Heart right ventricle (tissue), 16 donors: Measurements from ENCODE around the gene TET2. TPM values are rescaled to one million over a fixed set of nuclear protein-coding genes. Genes with fewer than 3 reads are reported as not detected.

Experiments used
- ATAC-seq, 8 donors: fragments of 200-7000 bp; cut with Tn5 transposase; one replicate each; pipeline ENCODE4 v1.9.1; 2020; ENCODE audit warnings: mild to moderate bottlenecking in 8 of 8, moderate library complexity in 8 of 8, moderate number of reproducible peaks in 1 of 8
- DNase-seq, 2 donors: peaks; one replicate each; pipeline ENCODE4 v3.0.0-alpha.2; 2020
- H3K27ac ChIP-seq, 10 donors: fragments of 200-600 bp; sonication (generic) in 2 of 10; one replicate each; pipeline versions ENCODE4 v1.5.0 to v1.8.0; 2020 to 2022; ENCODE audit warnings: mild to moderate bottlenecking in 3 of 10
- H3K27me3 ChIP-seq, 7 donors: fragments of 200-600 bp; one replicate each; pipeline ENCODE4 v1.8.0; 2021 to 2022; ENCODE audit warnings: mild to moderate bottlenecking in 2 of 7
- H3K36me3 ChIP-seq, 9 donors: fragments of 200-600 bp; sonication (generic) in 1 of 9; one replicate each; pipeline versions ENCODE4 v1.5.0 to v1.8.0; 2020 to 2022; ENCODE audit warnings: mild to moderate bottlenecking in 2 of 9
- H3K4me1 ChIP-seq, 9 donors: fragments of 200-600 bp; sonication (generic) in 1 of 9; one replicate each; pipeline versions ENCODE4 v1.5.0 to v1.8.0; 2020 to 2022; ENCODE audit warnings: mild to moderate bottlenecking in 4 of 9
- H3K4me3 ChIP-seq, 10 donors: fragments of 200-600 bp; sonication (generic) in 2 of 10; one replicate each; pipeline versions ENCODE4 v1.5.0 to v1.8.0; 2020 to 2022; ENCODE audit warnings: mild to moderate bottlenecking in 7 of 10, moderate library complexity in 2 of 10
- H3K9me3 ChIP-seq, 11 donors: fragments of 200-600 bp in 10 of 11; sonication (generic) in 2 of 11; one replicate each; pipeline versions ENCODE4 v1.5.0 to v1.8.0; 2013 to 2022; ENCODE audit warnings: mild to moderate bottlenecking in 2 of 11, control low read depth in 1 of 11, moderate library complexity in 1 of 11
- CTCF ChIP-seq, 9 donors: fragments of 200-600 bp; sonication (generic) in 2 of 9; IDR thresholded peaks; one replicate each; pipeline versions ENCODE4 v1.5.0 to v1.8.0; 2021 to 2022; ENCODE audit warnings: antibody characterized with exemption in 9 of 9, mild to moderate bottlenecking in 5 of 9, moderate library complexity in 1 of 9
- WGBS, 2 donors: extraction: QIAGEN DNeasy Blood & Tissue Kit; methylation state at CpG; one replicate each; pipeline ENCODE4 v1.1.7; 2013; ENCODE audit warnings: inconsistent platforms in 1 of 2; 5-methylcytosine and 5-hydroxymethylcytosine counted together
- intact Hi-C, 10 donors: fragments of 100-400 bp; cut with DNase I; formaldehyde crosslinking; loops; one replicate each; pipeline versions ENCODE4 v1.11.1 to v1.14.2; 2022
- polyA plus RNA-seq, 2 donors: library from polyadenylated mRNA; stranded (reverse); fragments of 200-250 nt; gene quantifications; one replicate each; pipeline ENCODE4 v1.2.3, GENCODE V29; 2013
- total RNA-seq, 10 donors: library from RNA; stranded (reverse); fragmentation: NEBNext Ultra II Directional in 3 of 10; extraction: Animal tissue kit (Norgen Biotek cat#: 25700) in 3 of 10; gene quantifications; one replicate each; pipeline versions ENCODE4 v1.2.1 to v1.2.4, GENCODE V29; 2021 to 2023
- donor health status: Arrhythmogenic right ventricular cardiomyopathy.
- donor health status: ischemic (EF 13 %, LVEDD 7.1; RV severe dilation, severe dysfunction).
- donor health status: healthy with polysubstance abuse.
- donor health status: DM: no; HTN: yes; CAD: no.
- donor health status: DM: no; HTN: no; CAD: no.
- donor health status: ischemic (EF 25% LVEDD 6.9; RV normal size, moderate dysfunction).
- donor health status: ischemic (EF 25% LVEDD 5.7; RV mildly dilated, moderate dysfunction).
- donor health status: healthy.
- donor health status: DM: yes; HTN: yes; CAD: no.
- donor health status: Ischemic cardiomyopathy.
- donor health status: ischemic (EF 35%, LVEDD 5.7; RV mildly dilated, moderate dysfunction).
- donor health status: nonischemic (EF 11% LVEDD 7.7; RV severe dilation, severe dysfunction).
- donor health status: DM: yes; HTN: yes; CAD: no.
- donor health status: PGD.
- donor health status: ischemic (EF 29% LVEDD 5.4; RV normal size, mild dysfunction).
- donor health status: nonischemic (EF 23%, LVEDD 6.1; RV moderate dilation, normal function).

Gene TET2
- total and polyA plus RNA-seq, 12 donors = 1.4 to 20.6 (median 16.8) TPM

- Histone ChIP-seq H3K4me1 (peaks cover 0 to 29% (median 0%) of the 10 kb centered on the region in 9 donors), H3K4me3 (no peak overlapping the region), H3K36me3 (no peaks in the 10 kb centered on the region), H3K27me3 (no peaks in the 10 kb centered on the region), H3K27ac (no peak overlapping the region), H3K9me3 (no peaks in the 10 kb centered on the region)
- no peak for ATAC-seq
- intact Hi-C loops = no loop called here
- no peak for DNase-seq
- TF ChIP-seq CTCF (IDR thresholded peaks at IDR 0.05) = no peak
These were observed 27.3 kb upstream of the TET2 start for GRCh38 chr4:105119356-105119755.

GRCh38 chr4:105120626-105121025 is 26.1 kb upstream of the TET2 start:
- no peaks in the 10 kb centered on the region for H3K27me3 ChIP-seq
- ATAC-seq (no peak), DNase-seq (no peak)
- no peak for TF ChIP-seq CTCF (IDR thresholded peaks at IDR 0.05)
- H3K36me3 ChIP-seq = no peaks in the 10 kb centered on the region
- H3K27ac ChIP-seq = no peak overlapping the region
- intact Hi-C loops = no loop called here
- peaks cover 0 to 20% (median 0%) of the 10 kb centered on the region in 9 donors for H3K4me1 ChIP-seq
- no peaks in the 10 kb centered on the region for H3K9me3 ChIP-seq
- H3K4me3 ChIP-seq = no peak overlapping the region

GRCh38 chr4:105122350-105122749 is 24.3 kb upstream of the TET2 start:
- ATAC-seq (no peak), DNase-seq (no peak)
- no peak overlapping the region for H3K27ac ChIP-seq
- no peaks in the 10 kb centered on the region for H3K36me3 ChIP-seq
- 82 to 83% methylated on average over 4 of the region's 4 CpGs for WGBS, 2 donors
- H3K4me1 ChIP-seq = peaks cover 0 to 13% (median 0%) of the 10 kb centered on the region in 9 donors
- no peak overlapping the region for H3K4me3 ChIP-seq
- no peaks in the 10 kb centered on the region for H3K27me3 ChIP-seq
- no peaks in the 10 kb centered on the region for H3K9me3 ChIP-seq
- intact Hi-C loops = no loop called here
- no peak for TF ChIP-seq CTCF (IDR thresholded peaks at IDR 0.05)

- H3K36me3 ChIP-seq = no peaks in the 10 kb centered on the region
- no peak for ATAC-seq
- no peak overlapping the region for H3K4me3 ChIP-seq
- DNase-seq = no peak
- no peaks in the 10 kb centered on the region for H3K9me3 ChIP-seq
- no peak overlapping the region for H3K27ac ChIP-seq
- TF ChIP-seq CTCF (IDR thresholded peaks at IDR 0.05) = no peak
- H3K4me1 ChIP-seq = peaks cover 0 to 27% (median 0%) of the 10 kb centered on the region in 9 donors
- WGBS, 2 donors = 69 to 73% methylated on average over 3 of the region's 3 CpGs
- intact Hi-C loops = no loop called here
- no peaks in the 10 kb centered on the region for H3K27me3 ChIP-seq
These were observed 20.1 kb upstream of the TET2 start for GRCh38 chr4:105126311-105127169.
